Stimulated activated CD8-positive, alpha-beta memory T cell treated with anti-CD3 and anti-CD28 coated beads, Interleukin-12 subunit alpha, Interleukin-12 subunit beta, amount 100 ng/mL, for 1 hour (primary cell): ENCODE results near the gene CEACAM18.
"Not testable (repeated sequence)": the region's sequence is repeated elsewhere in the genome, so short reads cannot be mapped to it uniquely, and the experiment has no call there.

Source experiments
- DNase-seq: peaks from one replicate; pipeline ENCODE4 v3.0.0-alpha.2; 2020; ENCODE audit warnings: low read depth

The CEACAM18 gene

DNA sequence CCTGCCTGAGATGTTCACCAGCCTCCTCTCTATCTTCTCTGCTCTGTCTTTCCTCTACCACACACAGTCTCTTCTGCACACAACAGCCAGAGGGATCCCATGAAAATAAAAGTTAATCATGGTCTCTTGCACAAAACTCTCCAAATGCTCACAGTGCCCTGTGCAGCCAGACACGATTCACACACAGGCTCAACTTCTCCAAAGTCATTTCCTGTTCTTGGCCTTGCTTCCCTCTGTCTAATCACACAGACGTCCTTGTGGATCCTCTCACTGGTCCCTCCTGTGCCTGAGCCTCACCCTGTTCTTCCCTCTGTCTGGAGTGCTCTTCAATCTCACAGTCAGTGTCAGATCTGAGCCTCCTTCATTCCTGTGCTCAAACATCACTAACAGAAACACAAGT lies 15.4 kb downstream of the CEACAM18 start:
- DNase-seq = no peak

DNA sequence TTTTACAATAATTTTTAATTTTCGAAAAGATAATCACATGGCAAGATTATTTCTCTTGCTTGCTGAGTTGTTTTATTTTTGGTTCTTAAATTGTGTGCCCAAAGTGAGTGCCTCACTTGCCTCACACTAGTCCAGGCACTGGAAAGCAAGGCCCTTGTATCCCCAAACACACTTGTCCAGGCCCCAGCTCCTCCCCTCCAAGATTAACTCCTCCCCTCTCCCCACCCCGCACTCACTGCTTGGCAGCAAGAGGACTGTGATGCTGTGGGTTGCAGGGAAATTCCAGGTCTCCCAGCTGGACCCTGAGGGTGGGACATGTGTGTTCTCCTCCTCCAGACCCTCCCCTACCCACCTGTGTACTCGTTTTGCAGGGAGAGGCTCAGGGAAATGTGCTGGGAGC lies 19.3 kb downstream of the CEACAM18 start:
- no peak for DNase-seq

DNA sequence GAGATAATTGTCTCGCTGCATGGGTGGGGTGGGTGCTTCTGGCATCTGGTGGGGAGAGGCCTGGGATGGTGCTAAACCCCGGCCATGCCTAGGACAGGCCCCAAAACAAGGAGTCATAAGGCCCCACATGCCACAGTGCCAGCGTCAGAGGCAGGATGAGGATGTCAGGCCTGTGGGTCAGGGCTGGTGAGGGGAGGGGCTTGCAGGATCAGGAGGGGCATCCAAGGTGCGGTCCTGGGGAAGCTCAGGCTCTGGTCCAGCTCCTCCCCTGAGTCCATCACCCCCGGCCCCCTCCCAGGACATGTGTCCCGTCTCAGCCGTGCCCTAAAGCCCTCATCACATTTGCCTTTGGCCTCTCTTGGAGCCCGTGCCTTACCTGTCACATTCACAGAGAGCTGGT lies 22.6 kb downstream of the CEACAM18 start:
- DNase-seq = not testable (repeated sequence)

DNA sequence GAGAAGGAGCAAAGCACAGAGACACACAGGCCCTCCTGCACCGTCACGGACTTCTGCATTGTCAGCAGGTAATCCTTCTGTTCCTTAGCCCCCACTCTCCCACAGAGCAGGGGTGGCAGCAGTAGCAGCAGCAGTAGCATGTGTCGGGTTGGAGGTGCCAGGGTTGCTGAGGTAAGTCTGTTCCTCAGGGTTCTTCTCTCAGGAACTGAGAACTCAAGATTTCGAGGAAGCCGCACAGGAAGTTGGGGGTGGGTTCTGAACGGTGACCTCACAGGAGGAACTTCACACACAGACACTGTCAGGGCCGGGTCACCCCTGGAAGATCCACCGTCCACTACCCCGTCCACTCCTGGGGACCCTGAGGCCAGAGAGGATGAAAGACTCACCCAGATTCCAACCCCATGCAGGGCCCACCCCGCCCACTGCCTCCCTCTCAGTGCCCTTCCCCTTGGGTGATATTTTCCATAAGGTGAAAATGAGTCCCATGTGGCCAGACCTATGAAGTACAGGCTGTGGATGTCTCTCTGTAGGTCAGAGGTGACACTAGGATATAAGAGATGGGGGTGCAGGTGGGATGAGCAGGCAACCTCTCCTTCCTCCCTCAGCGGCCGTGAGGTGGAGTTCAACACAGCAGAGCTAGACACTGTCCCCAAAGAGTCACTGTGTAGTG lies 23.4 kb downstream of the CEACAM18 start, which contains the start of gene SIGLEC12:
Gene SIGLEC12 (minus strand): TSS at position 207 of the 670 bp plus-strand sequence. CDS start 67 bp downstream, at position 140.
- DNase-seq = no peak

DNA sequence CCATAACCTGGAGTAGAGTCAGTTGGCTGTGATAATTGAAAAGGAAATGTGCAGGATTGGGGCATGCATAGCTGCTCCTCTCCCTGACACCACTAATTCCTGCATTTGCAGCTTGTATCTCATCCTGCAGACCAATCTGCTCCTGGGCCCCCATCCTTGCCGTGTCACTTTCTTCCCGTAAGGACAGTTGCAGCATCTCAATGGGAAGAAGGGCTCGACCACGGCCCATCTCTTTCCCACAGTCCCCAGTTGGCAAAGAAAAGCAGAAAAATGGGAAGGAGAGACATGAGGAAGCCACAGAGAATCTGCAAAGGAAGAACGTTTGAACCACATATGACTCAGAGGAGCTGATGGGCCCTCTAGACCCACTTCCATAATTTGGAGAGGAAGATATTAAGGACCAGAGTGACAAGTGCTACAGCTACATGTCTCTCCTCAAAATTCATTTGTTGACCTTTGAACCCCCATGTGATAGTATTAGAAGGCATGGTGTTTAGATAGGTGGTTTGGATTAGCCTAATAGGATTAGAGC lies 25.0 kb downstream of the CEACAM18 start:
- DNase-seq = no peak

DNA sequence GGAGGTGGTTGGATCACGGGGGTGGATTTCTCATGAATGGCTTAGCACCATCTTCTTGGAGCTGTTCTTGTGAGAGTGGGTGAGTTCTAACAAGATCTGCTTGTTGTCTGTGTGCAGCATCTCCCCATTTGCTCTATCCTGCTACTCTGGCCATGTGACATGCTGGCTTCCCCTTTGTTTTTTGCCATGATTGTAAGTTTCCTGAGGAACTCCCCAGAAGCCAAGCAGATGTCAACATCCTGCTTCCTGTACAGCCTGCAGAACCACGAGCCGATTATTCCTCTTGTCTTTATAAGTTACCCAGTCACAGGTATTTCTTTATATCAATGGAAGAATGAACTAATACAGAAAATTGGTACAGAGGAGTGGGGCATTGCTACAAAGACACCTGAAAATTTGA lies 25.6 kb downstream of the CEACAM18 start:
- no peak for DNase-seq

DNA sequence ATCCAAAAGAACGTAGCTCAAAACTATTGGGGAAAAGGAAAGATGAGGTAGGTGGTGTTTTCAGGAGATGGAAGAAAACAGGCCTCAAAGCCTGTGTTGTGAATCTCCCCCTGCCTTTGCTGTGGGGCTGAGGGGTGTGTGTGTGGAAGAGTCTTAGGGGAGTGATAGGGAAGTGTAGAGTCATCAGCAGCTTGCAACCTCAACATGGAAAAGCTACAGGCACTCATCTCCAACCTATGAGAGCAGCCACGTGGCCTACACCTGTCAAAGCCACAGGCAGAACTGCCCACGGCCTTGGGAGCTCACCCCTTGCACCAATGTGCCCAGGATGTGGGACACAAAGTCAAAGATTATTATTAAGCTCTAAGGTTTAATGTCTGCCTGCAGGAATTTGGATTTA lies 27.6 kb downstream of the CEACAM18 start:
- no peak for DNase-seq

DNA sequence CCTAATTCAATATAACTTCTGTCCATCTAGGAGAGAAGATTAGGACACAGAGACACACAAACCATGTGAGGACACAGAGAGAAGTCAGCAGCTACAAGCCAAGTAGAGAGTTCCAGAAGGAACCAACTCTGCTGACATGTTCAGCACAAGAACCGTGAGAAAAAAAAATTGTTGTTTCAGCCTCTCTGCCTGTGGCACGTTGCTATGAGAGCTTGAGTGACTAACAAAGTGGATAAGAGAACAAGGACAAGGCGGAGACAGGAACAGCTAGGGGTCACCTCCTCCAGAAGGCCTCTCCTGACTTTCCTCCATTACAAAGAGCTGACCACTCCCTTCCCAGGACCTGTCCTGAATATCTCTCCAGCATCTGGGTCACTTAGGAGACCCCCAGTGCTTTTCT lies 28.9 kb downstream of the CEACAM18 start:
- DNase-seq = no peak

DNA sequence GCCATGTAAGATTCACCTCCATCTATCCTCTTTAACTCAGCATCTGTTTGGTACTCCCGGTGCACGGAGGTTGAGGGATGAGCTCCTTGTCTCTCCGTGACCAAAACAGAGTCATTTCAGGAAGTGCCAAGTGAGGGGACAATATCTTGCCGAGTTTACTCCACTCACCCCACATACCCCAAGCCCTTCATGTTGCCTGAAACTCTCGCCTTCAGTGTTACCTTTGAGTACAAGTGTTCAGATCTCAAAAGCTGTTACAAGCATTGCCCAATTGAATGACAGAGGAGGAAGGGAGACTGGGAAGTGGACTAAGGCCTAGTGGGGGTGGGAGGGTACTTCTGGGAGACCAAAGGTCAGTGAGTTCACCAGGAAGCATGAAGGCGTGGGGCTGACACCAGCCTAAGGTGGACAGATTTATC lies 29.3 kb downstream of the CEACAM18 start:
- no peak for DNase-seq

DNA sequence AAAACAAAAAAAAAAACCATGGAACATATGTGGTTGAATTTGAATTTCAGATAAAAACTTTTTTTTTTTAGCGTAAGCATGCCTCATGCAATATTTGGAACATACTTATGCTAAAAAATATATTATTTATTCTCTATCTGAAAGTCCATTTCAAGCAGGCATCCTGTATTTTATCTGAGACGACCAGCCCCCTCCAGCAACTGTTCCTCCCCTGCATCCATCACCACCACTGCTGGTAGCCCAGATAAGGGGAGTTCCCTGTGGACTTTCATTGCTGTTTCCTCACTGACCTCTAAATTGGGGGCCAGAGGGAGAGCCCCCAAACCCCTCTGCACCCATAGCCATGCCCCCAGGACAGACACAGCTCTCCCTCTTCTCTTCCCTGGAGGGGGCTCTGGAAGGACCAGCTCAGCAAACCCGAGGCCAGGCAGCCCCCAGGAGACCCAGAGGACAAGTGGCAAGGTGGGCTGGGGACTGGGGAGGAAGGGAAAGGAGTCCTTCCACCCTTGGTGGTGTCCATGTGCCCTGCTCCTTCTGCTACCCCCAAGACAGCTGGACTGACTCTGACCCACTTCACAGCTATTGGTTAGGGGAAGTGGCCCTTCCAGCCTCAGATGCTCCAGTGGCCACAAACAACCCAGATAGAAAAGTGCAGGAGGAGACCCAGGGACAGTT lies 29.9 kb downstream of the CEACAM18 start:
- no peak for DNase-seq

DNA sequence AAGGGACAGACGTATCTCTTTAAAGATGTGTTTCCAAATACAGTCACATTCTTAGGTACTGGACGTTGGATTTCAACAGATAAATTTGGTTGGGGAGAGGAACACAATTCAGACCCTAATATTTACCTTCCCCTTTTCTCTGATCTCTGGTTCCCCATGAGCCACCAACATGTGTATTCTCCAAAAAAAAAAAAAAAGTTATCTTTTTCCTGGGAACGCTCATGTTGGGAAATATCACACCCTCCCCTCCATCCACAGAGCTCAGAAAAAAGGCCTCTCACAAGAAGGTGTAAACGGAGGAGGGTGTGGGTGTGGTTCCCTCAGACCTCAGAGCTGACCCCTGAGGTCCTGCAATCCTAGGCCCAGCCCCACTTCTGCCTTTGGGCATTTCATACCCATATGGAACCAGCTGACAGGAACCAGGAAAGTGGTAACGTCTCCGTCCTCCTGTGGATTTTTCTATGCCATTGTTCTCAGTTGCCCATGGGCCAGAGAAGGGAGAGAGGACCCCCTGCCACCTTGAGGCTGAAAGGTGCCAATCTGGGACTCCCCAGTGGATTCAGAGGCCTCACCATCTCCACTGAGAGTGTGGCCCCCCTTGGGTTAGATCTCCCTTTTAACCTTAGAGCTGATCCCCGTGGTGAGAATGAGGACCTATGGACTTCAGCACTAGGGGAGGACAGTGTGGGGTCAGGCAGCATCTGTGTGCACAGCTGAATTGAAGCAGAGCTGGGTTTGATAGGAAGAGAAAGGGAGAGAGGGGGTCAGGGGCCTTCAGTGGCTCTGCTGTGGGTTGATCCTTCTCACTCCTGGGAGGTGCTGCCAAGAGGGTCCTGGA lies 31.7 kb downstream of the CEACAM18 start:
- no peak for DNase-seq

DNA sequence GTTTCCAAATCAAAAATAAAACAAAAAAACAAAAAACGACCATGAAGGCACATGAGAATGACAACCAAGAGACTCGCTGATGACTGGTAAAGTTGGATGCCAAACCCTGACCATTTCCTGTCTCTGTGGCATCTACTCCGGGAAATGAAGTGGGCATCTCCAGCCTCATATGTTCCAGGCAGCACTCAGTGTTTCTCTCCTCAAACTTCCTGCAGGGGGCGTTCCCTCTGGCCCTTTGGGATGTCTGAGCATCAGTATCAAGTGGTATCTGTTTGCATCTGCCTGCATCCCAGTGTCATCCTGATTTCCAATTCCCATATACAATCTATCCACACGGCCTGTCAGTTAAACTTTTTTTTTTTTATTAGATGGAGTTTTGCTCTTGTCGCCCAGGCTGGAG lies 33.0 kb downstream of the CEACAM18 start:
- no peak for DNase-seq

DNA sequence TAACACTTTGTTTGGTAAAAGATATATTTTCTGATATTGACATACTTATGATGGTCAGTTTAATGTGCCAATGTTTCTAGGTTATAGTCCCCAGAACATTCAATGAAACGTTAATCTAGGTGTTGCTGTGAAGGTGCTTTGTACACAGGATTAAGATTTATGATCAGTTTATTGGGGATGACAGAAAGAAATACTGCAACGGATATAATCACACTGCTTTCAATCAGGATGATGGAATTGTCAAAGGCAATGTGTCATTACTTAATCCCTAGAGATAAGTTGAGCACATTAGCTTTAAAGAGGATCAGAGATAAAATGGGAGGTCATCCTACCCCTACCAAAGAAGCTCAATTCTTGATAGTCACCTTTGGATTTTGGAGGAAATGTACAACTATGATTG lies 35.6 kb downstream of the CEACAM18 start:
- no peak for DNase-seq

DNA sequence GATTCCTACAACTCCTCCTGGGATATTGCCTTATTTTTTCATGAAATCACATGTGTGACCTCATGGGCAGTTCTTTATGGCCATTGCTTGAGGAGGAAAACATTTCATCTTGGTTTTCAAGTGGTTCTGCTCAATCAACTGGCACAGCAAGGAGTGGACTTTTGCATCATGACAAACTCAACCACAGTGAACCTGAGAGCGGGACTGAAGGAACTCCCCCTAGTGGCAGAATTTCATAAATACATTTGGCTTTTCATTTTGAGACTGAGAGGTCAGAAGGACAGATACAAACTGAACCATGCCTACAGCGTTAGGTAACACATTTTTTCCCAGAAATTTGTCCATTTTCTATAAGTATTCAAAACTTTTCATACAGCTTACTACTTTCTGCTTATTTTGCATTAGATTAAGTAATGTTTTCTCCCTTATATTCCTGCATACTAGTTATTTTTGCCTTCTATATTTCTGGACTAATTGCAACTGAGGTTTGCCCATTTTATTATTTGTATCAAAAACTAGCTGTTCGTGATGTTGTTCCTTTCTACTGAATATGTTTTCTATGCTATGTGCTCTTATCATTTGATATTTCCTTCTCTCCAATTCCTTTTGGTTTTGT lies 36.6 kb downstream of the CEACAM18 start:
- no peak for DNase-seq

DNA sequence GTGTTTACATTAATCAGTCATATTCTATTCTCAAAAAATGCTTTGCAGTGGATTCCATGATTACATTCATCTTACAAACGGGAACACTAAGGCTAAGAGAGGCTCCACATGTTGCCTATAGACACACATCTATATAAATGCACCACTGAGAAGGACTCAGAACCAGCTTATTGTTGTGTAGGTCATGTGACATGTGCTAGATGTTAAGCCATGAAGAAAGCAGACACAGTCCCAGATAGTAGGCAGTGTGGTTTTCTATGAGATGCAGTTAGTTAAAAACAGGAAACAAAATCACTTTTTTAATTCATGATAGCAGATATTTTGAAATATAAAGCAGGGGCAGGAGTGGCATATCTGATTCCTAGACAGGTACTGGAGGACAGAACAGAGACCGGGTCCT lies 42.4 kb downstream of the CEACAM18 start:
- DNase-seq = no peak

DNA sequence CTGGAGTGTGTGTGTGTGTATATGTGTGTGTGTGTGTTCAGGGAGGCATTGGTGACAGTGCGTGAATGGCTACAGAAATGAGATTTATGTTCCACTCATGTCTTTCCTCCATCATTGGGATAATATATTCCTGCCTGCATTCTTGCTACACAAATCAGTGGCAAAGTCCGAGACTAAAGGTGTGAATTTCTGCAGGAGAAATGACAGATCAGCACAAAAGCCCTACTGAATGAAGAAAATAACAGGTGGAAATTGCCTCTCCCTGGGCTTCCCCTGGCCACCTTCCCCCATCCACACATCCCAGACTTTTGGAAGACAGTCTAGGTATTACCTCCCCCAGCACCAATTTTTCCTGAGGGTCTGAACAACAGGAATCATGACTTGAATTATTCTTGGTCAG lies 43.0 kb downstream of the CEACAM18 start:
- no peak for DNase-seq

DNA sequence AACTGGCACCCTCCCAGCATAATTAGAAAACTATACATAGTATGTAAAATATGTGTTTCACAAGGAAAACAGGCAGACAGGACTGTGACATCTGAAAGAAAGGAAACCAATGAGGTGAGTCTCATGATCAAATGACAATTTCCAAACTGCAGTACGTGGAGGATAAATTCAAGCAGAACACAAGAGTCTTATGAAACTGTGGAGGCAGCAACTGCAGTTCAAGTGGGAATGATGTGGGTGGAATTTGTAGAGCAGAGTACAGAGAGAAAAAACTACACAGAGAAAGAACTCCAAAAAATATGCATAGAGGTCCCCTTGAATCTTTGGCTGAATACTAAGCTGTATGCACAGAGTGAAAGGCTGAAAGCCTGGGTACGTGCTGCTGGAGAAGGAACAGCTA lies 43.4 kb downstream of the CEACAM18 start:
- no peak for DNase-seq

DNA sequence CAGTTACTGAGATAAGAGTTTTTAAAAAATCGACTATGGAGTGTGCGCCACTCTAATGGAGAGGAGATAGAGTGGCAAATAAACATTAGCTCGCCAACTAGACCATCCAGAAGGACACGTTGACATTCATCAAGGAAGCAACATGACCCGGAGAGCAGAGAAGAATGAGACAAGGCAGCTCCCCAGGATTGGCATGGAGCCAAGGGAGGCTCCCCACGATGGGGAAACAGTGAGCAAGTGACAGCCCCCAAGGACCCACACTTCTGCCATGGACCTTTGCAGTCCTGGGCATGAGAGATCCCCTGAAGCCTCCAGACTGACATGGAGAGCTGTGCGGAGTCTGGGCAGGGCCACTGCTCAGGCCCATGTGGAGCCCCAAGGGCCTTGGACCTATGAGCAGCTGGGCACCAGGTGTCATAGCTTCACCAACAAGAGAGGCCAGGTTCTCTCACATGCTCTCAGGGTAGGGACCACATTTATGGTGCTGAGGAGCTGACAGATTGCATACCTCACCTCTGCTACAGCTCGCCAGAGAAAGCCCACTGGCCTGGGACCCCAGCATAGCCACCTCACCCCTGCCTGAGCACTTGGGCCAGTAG lies 46.4 kb downstream of the CEACAM18 start:
- DNase-seq = no peak

DNA sequence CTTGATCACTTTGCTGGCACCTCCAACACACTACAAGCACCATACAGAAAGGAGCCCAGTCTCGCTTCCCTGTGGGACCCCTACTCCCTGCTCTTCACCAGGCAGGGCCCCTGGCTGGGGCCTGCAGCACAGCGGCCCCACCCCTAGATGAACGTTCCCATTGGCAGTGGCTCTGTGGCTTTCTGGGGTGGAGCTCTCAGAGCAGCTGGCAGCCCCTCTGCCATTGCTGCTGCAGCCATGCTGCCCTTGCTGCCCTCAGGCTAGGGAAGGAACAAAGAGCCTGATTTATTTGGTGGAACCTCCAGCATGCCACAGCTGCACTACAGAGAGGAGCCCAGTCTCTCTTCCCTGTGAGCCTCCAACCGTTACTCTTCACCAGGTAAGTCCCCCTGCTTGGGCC lies 47.3 kb downstream of the CEACAM18 start:
- no peak for DNase-seq

DNA sequence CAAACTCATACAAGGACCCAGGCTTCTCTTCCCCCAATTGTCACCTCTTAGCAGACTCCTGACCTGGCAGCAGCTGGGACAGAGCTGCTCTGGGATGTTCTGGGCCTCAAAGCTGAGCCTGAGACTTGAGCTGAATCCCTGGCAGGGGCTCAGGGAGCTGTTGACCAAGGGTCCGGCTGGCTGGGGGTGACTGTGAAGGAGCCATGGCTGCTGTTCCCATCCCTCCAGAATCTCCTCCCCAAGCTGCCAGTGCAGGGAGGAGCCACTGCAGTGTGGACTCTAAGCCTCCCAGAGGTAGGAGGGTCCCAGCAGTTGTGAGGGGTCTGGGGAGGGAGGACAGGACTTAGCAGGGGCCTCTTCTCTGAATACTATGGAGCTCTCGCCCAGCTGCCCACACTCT lies 51.0 kb downstream of the CEACAM18 start:
- no peak for DNase-seq

DNA sequence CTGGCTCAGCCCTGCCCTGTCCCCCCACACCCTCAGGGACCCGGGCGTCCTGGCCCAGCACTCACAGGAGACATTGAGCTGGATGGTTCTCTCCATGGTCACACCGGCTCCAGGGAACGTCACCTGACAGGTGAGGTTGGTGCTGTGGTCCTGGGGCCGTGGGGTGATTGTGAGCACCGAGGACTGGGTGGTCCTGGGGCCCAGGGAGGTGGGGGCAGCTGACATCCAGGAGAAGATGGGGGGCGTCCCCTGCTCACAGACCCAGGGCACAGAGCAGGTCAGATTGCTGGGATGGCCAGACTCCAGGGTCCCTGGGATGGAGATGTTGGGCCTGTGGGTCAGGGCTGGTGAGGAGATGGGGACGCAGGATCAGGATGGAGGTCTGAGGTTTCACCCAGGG lies 52.3 kb downstream of the CEACAM18 start:
- DNase-seq = no peak
